ENCODE results near the gene KYAT1. TPM values are rescaled to one million over a fixed set of nuclear protein-coding genes. Genes with fewer than 3 reads are reported as not detected.

The KYAT1 gene
- total and polyA plus RNA-seq, 5 donors from 2014 or later, result 8.2 to 15.7 (median 11.5) TPM

GRCh38 chr9:128903871-128904620, 22.3 kb upstream of the KYAT1 start:
- H3K36me3 Mint-ChIP-seq, result peaks cover 20% of the 10 kb centered on the region

GRCh38 chr9:128903079-128903461, 21.3 kb upstream of the KYAT1 start:
- Mint-ChIP-seq H3K27ac (peak overlapping the region; percentile 95 to 99 (median 98)), H3K27me3 (no peaks in the 10 kb centered on the region), H3K4me3 (peak overlapping the region; percentile 83 to 99 (median 90)), H3K4me1 (peaks cover 15 to 91% (median 41%) of the 10 kb centered on the region in 4 donors), H3K9me3 (no peaks in the 10 kb centered on the region), H3K36me3 (peaks cover 17% of the 10 kb centered on the region)
- no peaks in the 10 kb centered on the region for H3K9me3 ChIP-seq (ENCODE audit: control insufficient read depth in 2 of 2, low read length in 2 of 2)
- peaks cover 77% of the 10 kb centered on the region for H3K4me1 ChIP-seq (ENCODE audit: control insufficient read depth, insufficient read depth, low read length, poor library complexity, severe bottlenecking)
- peaks cover 13% of the 10 kb centered on the region for H3K36me3 ChIP-seq (ENCODE audit: control insufficient read depth, insufficient read depth, low read length)
- H3K27me3 ChIP-seq (ENCODE audit: control insufficient read depth, insufficient read depth, low read length), result no peaks in the 10 kb centered on the region
- ATAC-seq (ENCODE audit: low read depth in 2 of 2) (no peak), DNase-seq (no peak)
- H3K4me3 ChIP-seq (ENCODE audit: low read depth, low read length), result peak overlapping the region; percentile 19
- peak overlapping the region; percentile 91 for H3K27ac ChIP-seq (ENCODE audit: insufficient read depth, low read length, poor library complexity, severe bottlenecking)

More at GRCh38 chr9:128903871-128904620, 22.3 kb upstream of the KYAT1 start:
- H3K27me3 Mint-ChIP-seq, result no peaks in the 10 kb centered on the region
- Histone ChIP-seq H3K4me1 (ENCODE audit: control insufficient read depth, insufficient read depth, low read length, poor library complexity, severe bottlenecking) (peaks cover 67% of the 10 kb centered on the region), H3K27ac (ENCODE audit: insufficient read depth, low read length, poor library complexity, severe bottlenecking) (peak overlapping the region; percentile 91), H3K27me3 (ENCODE audit: control insufficient read depth, insufficient read depth, low read length) (no peaks in the 10 kb centered on the region), H3K36me3 (ENCODE audit: control insufficient read depth, insufficient read depth, low read length) (peaks cover 23% of the 10 kb centered on the region), H3K9me3 (ENCODE audit: control insufficient read depth in 2 of 2, low read length in 2 of 2) (no peaks in the 10 kb centered on the region), H3K4me3 (ENCODE audit: low read depth, low read length) (no peak overlapping the region)
- ATAC-seq (ENCODE audit: low read depth in 2 of 2) (no peak), DNase-seq (no peak)
- H3K4me3 Mint-ChIP-seq, result peak overlapping the region; percentile 57 to 66 (median 64)
- peaks cover 10 to 84% (median 38%) of the 10 kb centered on the region in 4 donors for H3K4me1 Mint-ChIP-seq
- peak overlapping the region; percentile 95 to 99 (median 98) for H3K27ac Mint-ChIP-seq
- H3K9me3 Mint-ChIP-seq, result no peaks in the 10 kb centered on the region

- peak overlapping the region; percentile 20 for H3K4me3 ChIP-seq (ENCODE audit: low read depth, low read length)
- peak overlapping the region; percentile 83 to 99 (median 90) for H3K4me3 Mint-ChIP-seq
- no peaks in the 10 kb centered on the region for H3K9me3 ChIP-seq (ENCODE audit: control insufficient read depth in 2 of 2, low read length in 2 of 2)
- DNase-seq, result peak; percentile 72 to 98 (median 90)
- H3K9me3 Mint-ChIP-seq, result no peaks in the 10 kb centered on the region
- H3K4me1 ChIP-seq (ENCODE audit: control insufficient read depth, insufficient read depth, low read length, poor library complexity, severe bottlenecking), result peaks cover 83% of the 10 kb centered on the region
- H3K27ac ChIP-seq (ENCODE audit: insufficient read depth, low read length, poor library complexity, severe bottlenecking), result peak overlapping the region; percentile 91
- H3K27me3 Mint-ChIP-seq, result no peaks in the 10 kb centered on the region
- peaks cover 7% of the 10 kb centered on the region for H3K36me3 ChIP-seq (ENCODE audit: control insufficient read depth, insufficient read depth, low read length)
- peak overlapping the region; percentile 95 to 99 (median 98) for H3K27ac Mint-ChIP-seq
- peaks cover 18 to 92% (median 42%) of the 10 kb centered on the region in 4 donors for H3K4me1 Mint-ChIP-seq
- ATAC-seq (ENCODE audit: low read depth in 2 of 2), result peak; percentile 97
- H3K27me3 ChIP-seq (ENCODE audit: control insufficient read depth, insufficient read depth, low read length), result no peaks in the 10 kb centered on the region
- peaks cover 15% of the 10 kb centered on the region for H3K36me3 Mint-ChIP-seq
These were observed 20.8 kb upstream of the KYAT1 start for GRCh38 chr9:128902351-128903078.

DNA sequence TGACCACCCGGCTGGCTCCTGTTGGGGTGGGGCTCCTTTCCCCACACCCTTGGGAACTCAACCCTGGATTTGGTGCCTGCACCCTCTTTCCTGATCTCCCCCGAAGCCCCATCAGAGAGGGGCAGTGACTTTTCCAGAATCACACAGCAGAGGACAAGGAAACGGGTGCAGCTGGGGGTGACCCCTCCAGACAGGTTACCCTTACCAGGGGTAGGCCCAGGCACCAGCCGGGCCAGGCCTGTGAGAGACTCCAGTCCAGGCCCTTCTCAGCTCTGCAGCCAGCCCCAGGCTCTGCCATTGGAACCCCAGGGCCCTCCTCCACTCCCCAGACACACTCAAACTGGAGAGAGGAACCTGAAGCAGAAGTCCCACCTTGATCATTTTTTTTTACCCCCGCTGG, 20.1 kb upstream of the KYAT1 start:
- Mint-ChIP-seq H3K36me3 (peaks cover 15% of the 10 kb centered on the region), H3K9me3 (no peaks in the 10 kb centered on the region), H3K27me3 (no peaks in the 10 kb centered on the region), H3K4me3 (peak overlapping the region; percentile 83 to 99 (median 90)), H3K4me1 (peaks cover 18 to 89% (median 44%) of the 10 kb centered on the region in 4 donors), H3K27ac (peak overlapping the region; percentile 95 to 99 (median 98))
- no peak for DNase-seq
- no peaks in the 10 kb centered on the region for H3K9me3 ChIP-seq (ENCODE audit: control insufficient read depth in 2 of 2, low read length in 2 of 2)
- H3K4me3 ChIP-seq (ENCODE audit: low read depth, low read length), result peak overlapping the region; percentile 7
- H3K27me3 ChIP-seq (ENCODE audit: control insufficient read depth, insufficient read depth, low read length), result no peaks in the 10 kb centered on the region
- H3K4me1 ChIP-seq (ENCODE audit: control insufficient read depth, insufficient read depth, low read length, poor library complexity, severe bottlenecking), result peaks cover 88% of the 10 kb centered on the region
- H3K27ac ChIP-seq (ENCODE audit: insufficient read depth, low read length, poor library complexity, severe bottlenecking), result peak overlapping the region; percentile 91
- peaks cover 8% of the 10 kb centered on the region for H3K36me3 ChIP-seq (ENCODE audit: control insufficient read depth, insufficient read depth, low read length)
- ATAC-seq (ENCODE audit: low read depth in 2 of 2), result no peak

- Mint-ChIP-seq H3K36me3 (peaks cover 18% of the 10 kb centered on the region), H3K27ac (peak overlapping the region; percentile 95 to 98 (median 97)), H3K4me1 (peaks cover 19 to 89% (median 43%) of the 10 kb centered on the region in 4 donors), H3K9me3 (no peaks in the 10 kb centered on the region), H3K27me3 (no peaks in the 10 kb centered on the region), H3K4me3 (peak overlapping the region in 3 of 4 donors; percentile 33 to 99 (median 43))
- DNase-seq (no peak), ATAC-seq (ENCODE audit: low read depth in 2 of 2) (no peak)
- Histone ChIP-seq H3K4me3 (ENCODE audit: low read depth, low read length) (no peak overlapping the region), H3K36me3 (ENCODE audit: control insufficient read depth, insufficient read depth, low read length) (peaks cover 11% of the 10 kb centered on the region), H3K4me1 (ENCODE audit: control insufficient read depth, insufficient read depth, low read length, poor library complexity, severe bottlenecking) (peaks cover 89% of the 10 kb centered on the region), H3K27ac (ENCODE audit: insufficient read depth, low read length, poor library complexity, severe bottlenecking) (peak overlapping the region; percentile 91), H3K27me3 (ENCODE audit: control insufficient read depth, insufficient read depth, low read length) (no peaks in the 10 kb centered on the region), H3K9me3 (ENCODE audit: control insufficient read depth in 2 of 2, low read length in 2 of 2) (no peaks in the 10 kb centered on the region)
These were observed 19.6 kb upstream of the KYAT1 start for GRCh38 chr9:128901379-128901778.

DNA sequence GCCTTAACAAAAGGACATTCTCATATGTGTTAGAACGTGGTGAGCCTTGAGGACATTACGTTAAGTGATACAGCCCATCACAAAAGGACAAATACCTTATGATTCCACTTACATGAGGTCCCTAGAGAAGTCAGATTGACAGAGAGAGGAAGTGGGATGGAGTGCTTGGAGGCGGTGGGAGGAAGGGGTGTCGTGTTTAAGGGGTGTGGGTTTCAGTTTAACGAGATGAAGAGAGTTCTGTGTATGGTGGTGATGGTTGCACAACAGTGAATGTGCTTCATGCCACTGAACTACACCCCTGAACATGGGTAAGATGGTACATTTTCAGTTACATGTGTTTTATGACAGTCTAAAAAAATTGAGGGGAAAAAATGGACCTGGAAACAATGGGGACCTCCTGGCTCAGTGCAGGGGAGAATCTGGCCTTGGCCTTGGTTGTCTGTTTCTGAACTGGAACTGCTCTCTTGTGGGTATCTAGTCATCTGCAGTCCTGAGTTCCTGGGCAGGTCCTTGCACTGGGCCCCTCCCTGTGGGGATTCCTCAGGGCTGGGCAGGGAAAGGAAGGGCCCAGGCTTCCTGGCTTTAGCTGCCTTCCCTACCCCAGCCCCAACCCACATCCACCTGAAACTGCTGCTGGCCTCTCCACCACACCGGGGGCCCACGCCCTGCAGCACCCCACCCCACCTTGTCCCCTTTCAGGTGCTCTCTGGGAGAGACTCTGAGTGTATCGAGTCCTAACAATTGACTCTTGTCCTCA, 18.0 kb upstream of the KYAT1 start:
- Histone ChIP-seq H3K9me3 (ENCODE audit: control insufficient read depth in 2 of 2, low read length in 2 of 2) (no peaks in the 10 kb centered on the region), H3K27me3 (ENCODE audit: control insufficient read depth, insufficient read depth, low read length) (no peaks in the 10 kb centered on the region), H3K27ac (ENCODE audit: insufficient read depth, low read length, poor library complexity, severe bottlenecking) (peak overlapping the region; percentile 79), H3K36me3 (ENCODE audit: control insufficient read depth, insufficient read depth, low read length) (peaks cover 15% of the 10 kb centered on the region), H3K4me1 (ENCODE audit: control insufficient read depth, insufficient read depth, low read length, poor library complexity, severe bottlenecking) (peaks cover 93% of the 10 kb centered on the region), H3K4me3 (ENCODE audit: low read depth, low read length) (peak overlapping the region; percentile 67)
- H3K36me3 Mint-ChIP-seq, result peaks cover 34% of the 10 kb centered on the region
- H3K4me1 Mint-ChIP-seq, result peaks cover 24 to 95% (median 45%) of the 10 kb centered on the region in 4 donors
- H3K9me3 Mint-ChIP-seq, result no peaks in the 10 kb centered on the region
- peak overlapping the region; percentile 11 to 82 (median 73) for H3K4me3 Mint-ChIP-seq
- H3K27ac Mint-ChIP-seq, result peak overlapping the region; percentile 95 to 98 (median 97)
- peak in 1 of 3 donors; percentile 70 for DNase-seq
- H3K27me3 Mint-ChIP-seq, result no peaks in the 10 kb centered on the region
- ATAC-seq (ENCODE audit: low read depth in 2 of 2), result no peak

DNA sequence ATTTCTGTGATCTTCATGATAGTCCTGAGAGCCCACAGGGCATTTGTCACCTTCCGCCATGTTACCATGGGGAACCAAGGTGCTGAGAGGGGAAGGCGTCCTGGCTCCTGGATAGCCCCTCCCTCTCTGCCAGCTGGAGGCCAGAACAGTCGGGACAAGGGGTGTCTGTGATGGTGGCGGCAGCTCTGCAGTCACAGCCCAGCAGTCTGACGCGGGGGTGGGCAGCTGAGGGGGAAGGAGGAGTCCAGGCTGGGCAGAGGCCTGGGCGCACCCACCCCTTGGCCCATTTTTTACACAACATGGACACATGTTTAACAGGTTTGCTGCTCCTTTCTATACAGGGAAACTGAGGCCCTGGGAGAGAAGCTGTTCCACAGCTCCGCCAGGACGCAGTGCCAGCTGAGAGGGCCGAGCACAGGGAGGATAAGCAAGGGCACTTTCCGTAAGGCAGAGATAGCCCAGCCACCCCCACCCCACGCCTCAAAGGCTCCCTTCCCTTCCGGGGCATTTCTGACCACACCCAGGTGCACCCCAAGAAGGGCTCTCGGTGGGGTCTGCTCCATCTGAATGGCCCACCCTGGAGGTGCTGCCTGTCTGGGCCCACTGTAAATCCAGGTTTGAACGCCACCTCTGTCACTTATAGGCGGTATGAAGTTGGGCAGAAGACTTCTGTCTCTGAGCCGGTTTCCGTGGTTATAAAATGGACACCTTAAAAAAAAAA, 17.3 kb upstream of the KYAT1 start:
- Mint-ChIP-seq H3K27me3 (no peaks in the 10 kb centered on the region), H3K36me3 (peaks cover 35% of the 10 kb centered on the region), H3K9me3 (no peaks in the 10 kb centered on the region), H3K27ac (peak overlapping the region; percentile 95 to 98 (median 97)), H3K4me1 (peaks cover 24 to 96% (median 45%) of the 10 kb centered on the region in 4 donors), H3K4me3 (peak overlapping the region; percentile 13 to 82 (median 80))
- Histone ChIP-seq H3K4me1 (ENCODE audit: control insufficient read depth, insufficient read depth, low read length, poor library complexity, severe bottlenecking) (peaks cover 94% of the 10 kb centered on the region), H3K36me3 (ENCODE audit: control insufficient read depth, insufficient read depth, low read length) (peaks cover 15% of the 10 kb centered on the region), H3K9me3 (ENCODE audit: control insufficient read depth in 2 of 2, low read length in 2 of 2) (no peaks in the 10 kb centered on the region), H3K27me3 (ENCODE audit: control insufficient read depth, insufficient read depth, low read length) (no peaks in the 10 kb centered on the region), H3K27ac (ENCODE audit: insufficient read depth, low read length, poor library complexity, severe bottlenecking) (peak overlapping the region; percentile 79), H3K4me3 (ENCODE audit: low read depth, low read length) (peak overlapping the region; percentile 67)
- DNase-seq (no peak), ATAC-seq (ENCODE audit: low read depth in 2 of 2) (no peak)
